ENCODE data around the gene CIP2A.

The CIP2A gene

DNA sequence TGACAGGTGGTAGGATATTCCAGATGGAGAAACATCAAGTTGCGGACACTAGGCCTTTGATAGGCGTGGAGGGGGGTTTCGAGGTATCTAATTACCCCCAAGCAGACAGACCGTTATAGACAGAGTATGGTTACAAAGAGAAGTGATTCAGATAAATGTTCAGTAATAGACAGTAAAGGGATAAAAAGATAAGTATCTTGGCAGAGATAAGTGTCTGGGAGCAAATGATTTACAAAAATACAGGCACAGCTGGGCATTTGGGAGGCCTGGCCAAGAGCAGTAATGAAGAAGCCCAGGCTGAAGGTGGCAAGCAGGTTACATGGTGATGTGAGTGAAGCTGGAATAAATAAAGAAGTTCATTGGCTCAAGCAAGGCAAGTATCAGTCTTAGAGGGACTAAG, 78.2 kb downstream of the CIP2A start:
- no peak for DNase-seq (ENCODE audit: low spot score)
- FAIRE-seq: no peak

GRCh38 chr3:108510496-108510895, 78.7 kb downstream of the CIP2A start, which contains the start of gene MYH15:
Gene MYH15 (minus strand): TSS chr3:108510596. CDS start chr3:108510530, 66 bp downstream.
- DNase-seq (ENCODE audit: low spot score) (no peak), FAIRE-seq (no peak)

- FAIRE-seq (no peak), DNase-seq (ENCODE audit: low spot score) (no peak)
Observed at GRCh38 chr3:108509871-108510270, 79.4 kb downstream of the CIP2A start.

DNA sequence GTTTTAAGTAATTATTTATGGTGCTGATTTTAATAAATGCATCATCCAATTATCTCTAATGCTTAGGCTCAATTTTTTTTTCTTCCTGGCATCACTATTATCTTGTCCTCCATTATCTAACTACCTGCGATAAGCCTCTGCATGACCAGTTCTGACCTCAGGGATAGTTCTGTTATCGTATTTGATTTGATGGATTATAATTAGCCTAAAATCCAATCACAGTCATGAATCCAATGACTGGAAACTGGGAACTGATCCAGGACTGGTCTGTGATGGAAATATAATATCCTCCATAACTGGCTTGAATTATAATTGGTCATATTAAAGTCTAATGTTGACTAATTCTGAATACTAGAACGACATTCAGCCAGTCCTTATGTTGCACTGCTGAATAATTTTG, 80.0 kb downstream of the CIP2A start:
- DNase-seq (ENCODE audit: low spot score) (no peak), FAIRE-seq (no peak)

- no peak for DNase-seq (ENCODE audit: low spot score)
- FAIRE-seq: no peak
Observed at GRCh38 chr3:108507902-108508301, 81.3 kb downstream of the CIP2A start.

GRCh38 chr3:108505811-108506210, 83.4 kb downstream of the CIP2A start:
- FAIRE-seq (no peak), DNase-seq (ENCODE audit: low spot score) (no peak)

DNA sequence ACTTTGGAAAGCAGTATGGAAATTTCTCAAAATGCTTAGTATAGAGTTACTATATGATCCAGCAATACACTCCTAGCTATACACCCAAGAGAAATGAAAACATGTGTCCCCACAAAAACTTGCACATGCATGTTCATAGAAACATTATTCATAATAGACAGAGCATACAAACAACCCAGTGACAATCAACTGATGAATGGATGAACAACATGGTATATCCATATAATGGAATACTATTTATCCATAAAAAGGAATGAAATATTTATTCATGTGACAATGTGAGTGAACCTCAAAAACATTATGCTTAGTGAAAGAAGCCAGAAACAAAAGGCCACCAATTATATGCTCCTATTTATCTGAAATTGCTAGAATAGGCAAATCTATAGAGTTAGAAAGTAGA, 85.5 kb downstream of the CIP2A start:
- no peak for FAIRE-seq
- DNase-seq (ENCODE audit: low spot score): no peak

GRCh38 chr3:108501535-108501934, 87.7 kb downstream of the CIP2A start:
- no peak for FAIRE-seq
- DNase-seq (ENCODE audit: low spot score): no peak

DNA sequence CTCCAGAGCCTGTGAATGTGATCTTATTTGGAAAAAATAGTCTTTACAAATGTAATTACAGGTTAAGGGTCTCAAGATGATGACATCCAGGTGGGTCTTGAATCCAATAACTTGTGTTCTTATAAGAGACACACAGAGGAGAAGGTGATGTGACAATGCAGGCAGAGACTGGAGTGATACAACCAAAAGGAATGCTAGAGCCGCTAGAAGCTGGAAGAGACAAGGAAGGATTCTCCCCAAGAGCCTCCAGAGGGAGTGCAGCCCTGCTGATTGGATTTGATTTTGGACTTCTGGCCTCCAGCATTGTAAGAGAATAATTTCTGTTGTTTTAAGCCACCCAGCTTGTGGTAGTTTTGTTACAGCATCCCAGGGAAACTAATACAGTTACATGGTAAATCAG, 88.5 kb downstream of the CIP2A start:
- DNase-seq (ENCODE audit: low spot score) (no peak), FAIRE-seq (no peak)

Data from urothelium cell line (cell line).